ENCODE data around the gene CFHR5.
"Not testable (repeated sequence)": the region's sequence is repeated elsewhere in the genome, so short reads cannot be mapped to it uniquely, and the experiment has no call there.

Gene CFHR5

DNA sequence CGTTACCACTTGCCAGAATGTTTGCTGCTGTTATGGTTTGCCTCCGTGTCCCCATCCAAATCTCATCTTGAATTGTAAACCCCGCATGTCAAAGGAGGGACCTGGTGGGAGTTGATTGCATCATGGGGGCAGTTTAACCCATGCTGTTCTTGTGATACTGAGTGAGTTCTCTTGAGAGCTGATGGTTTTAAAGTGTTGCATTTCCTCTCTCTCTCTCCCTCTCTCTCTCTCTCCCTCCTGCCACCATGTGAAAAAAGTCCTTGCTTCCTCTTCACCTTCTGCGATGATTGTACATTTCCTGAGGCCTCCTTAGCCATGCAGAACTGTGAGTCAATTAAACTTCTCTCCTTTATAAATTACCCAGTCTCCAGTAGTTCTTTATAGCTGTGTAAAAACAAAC lies 44.4 kb downstream of the CFHR5 start:
- no peak for TF ChIP-seq CTCF (IDR thresholded peaks at IDR 0.05; ENCODE audit: control insufficient read depth, insufficient read depth, low read depth, low read length, missing control alignments)
- no peak for DNase-seq (ENCODE audit: low read depth)
- no peak overlapping the region for H3K4me3 ChIP-seq (ENCODE audit: control insufficient read depth, low read depth, low read length)

GRCh38 chr1:197024460-197024859 lies 47.1 kb downstream of the CFHR5 start:
- DNase-seq (ENCODE audit: low read depth), result peak; percentile 3
- H3K4me3 ChIP-seq (ENCODE audit: control insufficient read depth, low read depth, low read length), result no peak overlapping the region
- no peak for TF ChIP-seq CTCF (IDR thresholded peaks at IDR 0.05; ENCODE audit: control insufficient read depth, insufficient read depth, low read depth, low read length, missing control alignments)

DNA sequence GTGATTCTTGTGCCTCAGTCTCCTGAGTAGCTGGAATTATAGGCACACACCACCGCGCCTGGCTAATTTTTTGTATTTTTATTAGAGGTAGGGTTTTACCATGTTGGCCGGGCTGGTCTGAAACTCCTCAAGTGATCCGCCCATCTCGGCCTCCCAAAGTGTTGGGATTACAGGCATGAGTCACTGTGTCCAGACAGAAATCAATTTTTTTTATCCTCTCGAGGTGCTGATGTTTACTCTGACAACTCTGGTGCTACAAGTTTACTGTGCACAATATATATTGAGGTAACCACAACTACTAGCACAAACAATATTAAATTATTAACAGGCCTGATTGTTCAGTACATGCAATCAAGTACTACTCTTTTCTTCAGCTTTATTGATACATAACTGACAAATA lies 50.0 kb downstream of the CFHR5 start:
- no peak overlapping the region for H3K4me3 ChIP-seq (ENCODE audit: control insufficient read depth, low read depth, low read length)
- no peak for TF ChIP-seq CTCF (IDR thresholded peaks at IDR 0.05; ENCODE audit: control insufficient read depth, insufficient read depth, low read depth, low read length, missing control alignments)
- DNase-seq (ENCODE audit: low read depth), result no peak

DNA sequence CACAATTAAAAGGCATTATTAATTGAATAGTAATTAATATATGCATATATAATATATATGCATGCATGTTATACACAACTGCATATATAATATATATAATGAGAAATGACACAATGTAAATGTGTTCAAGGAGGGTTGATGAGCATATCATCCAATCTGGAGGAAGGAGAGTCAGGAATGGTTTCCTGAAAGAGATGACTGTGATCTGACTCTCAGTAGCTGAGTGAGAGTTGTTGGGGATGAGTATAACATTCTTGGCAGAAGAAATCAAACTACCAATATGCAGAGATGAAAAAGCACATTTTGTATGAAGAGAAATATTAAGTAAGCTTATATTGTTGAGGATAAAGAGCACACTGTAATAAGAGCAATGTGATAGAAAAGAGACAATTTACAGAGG lies 52.4 kb downstream of the CFHR5 start:
- no peak overlapping the region for H3K4me3 ChIP-seq (ENCODE audit: control insufficient read depth, low read depth, low read length)
- no peak for DNase-seq (ENCODE audit: low read depth)
- TF ChIP-seq CTCF (IDR thresholded peaks at IDR 0.05; ENCODE audit: control insufficient read depth, insufficient read depth, low read depth, low read length, missing control alignments), result no peak

GRCh38 chr1:197034631-197035339 lies 57.4 kb downstream of the CFHR5 start:
- not testable (repeated sequence) for H3K4me3 ChIP-seq (ENCODE audit: control insufficient read depth, low read depth, low read length)
- DNase-seq (ENCODE audit: low read depth), result peak; percentile 20

DNA sequence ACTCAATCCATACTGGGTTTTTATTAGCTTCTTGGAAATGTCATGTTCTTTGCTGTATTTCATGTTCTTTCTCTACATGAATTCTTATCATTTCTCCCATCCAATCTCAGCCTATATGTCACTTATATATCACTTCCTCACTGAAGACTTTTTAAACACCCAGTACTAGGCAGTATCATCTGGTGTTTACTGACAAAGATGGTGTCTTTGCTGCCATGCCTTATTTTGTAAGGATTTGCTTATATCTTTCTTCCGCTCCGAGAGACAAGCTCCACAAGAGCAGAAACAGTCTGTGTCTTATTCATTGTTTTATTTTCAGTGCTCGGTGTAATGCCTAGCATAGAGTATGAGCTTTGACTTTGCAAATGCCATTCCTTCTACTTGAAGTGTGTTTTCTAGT lies 59.5 kb downstream of the CFHR5 start:
- TF ChIP-seq CTCF (IDR thresholded peaks at IDR 0.05; ENCODE audit: control insufficient read depth, insufficient read depth, low read depth, low read length, missing control alignments), result no peak
- no peak for DNase-seq (ENCODE audit: low read depth)
- no peak overlapping the region for H3K4me3 ChIP-seq (ENCODE audit: control insufficient read depth, low read depth, low read length)

DNA sequence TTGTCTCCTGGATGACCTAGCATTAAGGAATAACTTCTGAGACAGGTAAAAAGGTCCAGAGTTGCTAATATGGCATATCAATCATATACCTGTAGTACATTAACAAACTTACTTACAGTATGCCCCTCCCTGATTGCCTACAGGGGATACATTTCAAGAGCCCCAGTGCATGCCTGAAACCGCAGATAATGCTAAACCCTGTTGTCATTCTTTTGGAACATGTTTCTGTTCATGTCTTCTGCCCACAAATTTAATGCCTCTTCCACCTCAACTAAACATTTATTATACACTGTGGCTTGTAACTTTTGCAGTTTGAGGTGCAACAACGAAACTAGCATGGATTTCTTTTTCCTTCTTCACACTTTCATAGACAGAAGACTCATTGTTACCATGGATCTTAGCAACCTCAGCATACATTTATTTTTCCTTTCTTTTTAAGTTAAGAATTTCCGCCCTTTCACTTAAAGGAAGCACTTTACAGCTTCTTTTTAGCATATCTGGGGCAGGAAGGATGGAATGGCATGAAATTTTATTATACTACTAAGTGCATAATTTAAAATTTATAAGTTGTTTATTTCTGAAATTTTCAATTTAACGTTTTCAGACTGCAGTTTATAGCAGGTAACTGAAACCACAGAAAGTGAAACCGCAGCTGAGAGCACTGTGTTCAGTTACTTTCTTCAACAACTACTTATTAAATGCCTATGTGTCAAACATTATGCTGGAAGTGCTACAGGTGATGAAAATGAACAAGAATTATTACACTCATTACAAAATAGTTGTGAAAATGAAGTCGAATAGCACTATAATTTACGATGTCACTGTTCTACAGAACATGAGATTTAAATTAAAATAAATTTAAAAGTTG lies 64.4 kb downstream of the CFHR5 start:
- TF ChIP-seq CTCF (IDR thresholded peaks at IDR 0.05; ENCODE audit: control insufficient read depth, insufficient read depth, low read depth, low read length, missing control alignments), result no peak
- DNase-seq (ENCODE audit: low read depth), result no peak
- H3K4me3 ChIP-seq (ENCODE audit: control insufficient read depth, low read depth, low read length), result no peak overlapping the region
